GM19240 (cell line): ENCODE data around the gene SLC39A9.

Source experiments
- DNase-seq: peaks from one replicate; pipeline ENCODE4 v3.0.0; 2011; ENCODE audit warnings: low spot score; ENCODE audit not compliant: insufficient read length

Gene SLC39A9

DNA sequence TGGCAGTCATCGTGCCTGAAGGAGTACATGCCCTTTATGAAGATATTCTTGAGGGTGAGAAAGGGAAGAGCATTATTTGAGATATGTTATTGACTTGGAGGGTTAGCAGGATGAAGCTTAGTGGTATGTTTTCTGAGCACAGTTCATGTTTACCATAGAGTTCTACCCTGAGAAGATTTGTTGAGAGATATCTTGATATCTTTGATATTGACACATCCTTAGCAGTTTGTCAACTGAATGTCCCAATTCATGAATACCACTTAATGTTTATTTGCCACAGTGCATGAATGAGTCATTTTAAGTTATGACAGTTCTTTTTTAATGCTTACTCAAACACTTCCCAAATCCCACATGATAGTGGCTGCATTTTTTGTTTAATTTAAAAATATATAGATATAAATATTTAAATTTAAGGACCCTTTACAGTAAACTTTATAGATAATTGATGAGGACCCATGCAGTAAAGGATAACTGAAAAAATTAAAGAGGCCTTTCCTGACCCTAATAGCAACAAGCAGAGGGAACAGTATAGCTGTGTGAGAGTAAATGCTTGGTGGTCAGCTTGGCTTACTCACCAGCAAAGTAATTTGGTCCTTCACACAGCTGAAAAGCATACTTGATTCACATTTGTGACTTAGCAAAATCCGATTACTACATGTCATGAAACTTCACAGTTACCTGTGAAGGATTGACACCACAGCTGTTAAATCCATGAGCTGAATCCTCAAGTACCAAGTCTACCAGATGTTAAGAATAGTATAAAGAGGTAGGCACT, 25.8 kb downstream of the SLC39A9 start:
- DNase-seq, result no peak

DNA sequence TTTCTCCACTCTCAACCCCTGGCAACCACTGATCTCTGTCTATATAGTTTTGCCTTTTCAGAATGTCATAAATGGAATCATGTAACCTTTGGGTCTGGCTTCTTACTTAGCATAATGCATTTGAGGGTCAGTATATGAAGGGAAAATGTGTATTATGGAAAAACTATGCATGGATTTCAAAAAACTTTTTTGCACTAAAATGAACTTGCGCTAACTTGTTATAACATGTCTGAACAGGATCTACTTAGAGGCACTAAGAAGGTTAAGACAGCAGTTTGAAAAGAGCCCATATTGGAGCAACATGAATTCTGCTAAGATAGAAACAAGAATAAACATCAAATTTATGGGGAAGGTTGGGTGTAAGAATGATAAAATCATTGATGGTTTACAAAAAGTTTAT, 29.1 kb downstream of the SLC39A9 start:
- no peak for DNase-seq

GRCh38 chr14:69428289-69428998, 30.0 kb downstream of the SLC39A9 start:
- no peak for DNase-seq

- DNase-seq, result no peak
These were observed 31.2 kb downstream of the SLC39A9 start for GRCh38 chr14:69429643-69430042.

DNA sequence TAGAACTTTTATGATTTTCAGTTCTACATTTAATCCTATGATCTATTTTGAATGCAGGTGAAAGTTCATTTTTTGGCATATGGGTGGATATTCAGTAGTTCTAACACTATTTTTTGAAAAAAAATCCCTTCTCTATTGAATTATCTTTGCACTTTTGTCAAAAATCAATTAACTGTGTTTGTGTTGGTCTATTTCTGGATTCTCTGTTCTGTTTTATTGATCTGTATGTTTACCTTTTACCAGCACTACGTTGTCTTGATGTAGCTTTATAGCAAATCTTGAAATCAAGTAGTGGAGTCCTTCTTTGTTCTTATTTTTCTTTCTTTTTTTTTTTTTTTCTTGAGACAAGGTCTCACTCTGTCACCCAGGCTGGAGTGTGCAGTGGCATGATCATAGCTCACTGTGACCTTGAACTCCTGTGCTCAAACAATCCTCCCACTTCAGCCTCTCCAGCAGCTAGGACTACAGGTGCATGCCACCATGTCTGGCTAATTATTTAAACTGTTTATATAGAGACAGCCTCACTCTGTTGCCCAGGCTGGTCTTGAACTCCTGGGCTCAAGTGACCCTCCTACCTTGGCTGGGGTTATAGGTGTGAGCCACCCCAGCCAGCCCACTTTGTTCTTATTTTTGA, 31.9 kb downstream of the SLC39A9 start:
- no peak for DNase-seq

GRCh38 chr14:69432364-69432763, 33.9 kb downstream of the SLC39A9 start:
- DNase-seq, result no peak

GRCh38 chr14:69439521-69440270, 41.2 kb downstream of the SLC39A9 start:
- DNase-seq, result no peak

GRCh38 chr14:69441948-69442347, 43.5 kb downstream of the SLC39A9 start:
- peak; percentile 20 for DNase-seq

- DNase-seq, result no peak
These were observed 44.9 kb downstream of the SLC39A9 start for GRCh38 chr14:69443296-69443805.

GRCh38 chr14:69449216-69449615, 50.7 kb downstream of the SLC39A9 start:
- no peak for DNase-seq

DNA sequence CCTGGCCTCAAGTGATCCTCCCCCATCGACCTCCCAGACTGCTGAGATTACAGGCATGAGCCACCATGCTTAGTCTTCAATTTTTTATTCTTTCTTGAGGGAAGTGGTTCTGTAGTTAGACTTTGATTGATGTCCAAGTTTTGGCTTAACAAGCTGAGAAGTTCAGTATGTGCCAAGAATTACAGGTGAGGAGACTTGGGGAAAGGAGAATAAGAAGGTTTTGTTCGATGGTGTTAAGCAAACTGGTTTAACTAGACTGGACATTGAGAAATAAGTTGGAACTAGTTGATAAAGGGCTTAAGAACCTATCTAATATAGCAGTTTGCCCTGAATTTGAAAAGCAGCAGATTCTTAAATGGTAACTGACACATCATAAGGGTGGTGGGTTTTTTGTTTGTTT, 53.4 kb downstream of the SLC39A9 start:
- no peak for DNase-seq

- DNase-seq, result no peak
These were observed 59.9 kb downstream of the SLC39A9 start for GRCh38 chr14:69458350-69458749.

DNA sequence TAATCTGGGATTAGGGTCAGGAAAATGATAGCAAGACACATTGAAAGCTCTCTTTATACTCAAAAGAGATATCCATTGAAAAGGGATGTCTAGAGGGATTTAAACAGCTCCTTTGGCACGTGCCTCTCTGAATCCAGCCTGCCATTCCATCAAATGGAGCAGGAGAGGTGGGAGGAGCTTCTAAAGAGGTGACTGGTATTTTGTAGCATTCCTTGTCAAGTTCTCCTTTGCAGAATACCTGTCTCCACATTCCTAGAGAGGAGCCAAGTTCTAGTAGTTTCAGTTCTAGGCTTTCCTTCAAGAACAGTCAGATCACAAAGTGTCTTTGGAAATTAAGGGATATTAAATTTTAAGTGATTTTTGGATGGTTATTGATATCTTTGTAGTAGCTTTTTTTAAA, 60.6 kb downstream of the SLC39A9 start:
- no peak for DNase-seq

- no peak for DNase-seq
These were observed 61.7 kb downstream of the SLC39A9 start for GRCh38 chr14:69460093-69460701.

DNA sequence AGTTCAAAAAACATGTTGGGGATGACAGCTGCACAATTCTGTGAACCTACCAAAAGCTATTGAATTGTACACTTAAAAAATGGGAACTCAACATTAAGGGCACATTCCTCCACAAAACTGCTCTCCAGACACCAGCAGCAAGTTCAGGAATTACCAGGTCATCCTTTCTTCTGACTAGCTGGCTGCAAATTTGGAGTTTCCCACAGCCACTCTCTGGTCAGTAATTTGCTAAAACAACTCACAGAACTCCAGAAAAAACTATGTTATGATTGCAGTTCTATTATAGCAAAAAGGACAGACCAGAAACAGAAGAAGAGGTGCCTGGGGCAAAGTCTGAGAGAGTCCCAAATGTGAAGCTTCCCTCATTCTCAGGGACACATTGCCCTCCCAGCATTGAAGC, 65.9 kb downstream of the SLC39A9 start:
- no peak for DNase-seq

GRCh38 chr14:69464829-69465228, 66.3 kb downstream of the SLC39A9 start:
- DNase-seq, result no peak

DNA sequence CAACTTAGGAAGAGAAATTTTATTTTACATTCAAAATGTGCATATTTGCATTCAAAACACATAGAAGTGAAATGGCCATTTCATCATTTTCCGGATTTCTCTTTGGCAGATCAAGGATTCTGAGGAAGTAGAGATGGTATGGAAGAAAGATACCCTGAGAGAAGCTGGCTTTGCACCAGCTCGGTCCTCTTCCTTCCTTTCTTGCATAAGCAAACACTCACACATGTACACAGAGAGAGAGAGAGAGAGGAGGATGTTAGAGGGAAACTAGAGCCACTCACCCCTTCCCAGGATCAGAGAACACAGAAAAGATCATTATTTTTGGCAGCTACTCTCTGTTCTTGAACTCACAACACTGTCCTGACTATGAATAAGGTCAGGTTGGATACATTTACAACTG, 70.5 kb downstream of the SLC39A9 start:
- DNase-seq, result no peak

- no peak for DNase-seq
These were observed 72.9 kb downstream of the SLC39A9 start for GRCh38 chr14:69471436-69471835.

GRCh38 chr14:69471916-69472315, 73.4 kb downstream of the SLC39A9 start:
- no peak for DNase-seq

DNA sequence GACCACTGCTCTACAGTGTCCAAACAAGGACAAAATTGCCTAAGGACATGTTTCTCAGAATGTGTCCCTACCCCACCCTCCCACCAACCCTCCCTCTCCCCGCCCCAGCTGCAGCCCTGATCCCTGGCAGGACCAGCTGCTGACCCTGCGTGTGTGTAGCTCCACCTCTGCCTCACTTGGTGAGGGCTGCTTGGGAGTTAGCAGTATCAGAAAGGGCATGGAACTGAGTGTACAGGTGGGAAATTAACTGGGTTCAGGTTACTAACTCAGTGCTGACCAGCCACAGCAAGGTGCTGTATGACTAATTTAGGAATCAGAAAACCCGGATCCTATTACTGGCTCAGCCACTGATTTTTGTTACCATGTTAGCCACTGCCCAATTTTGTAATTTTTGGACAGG, 74.8 kb downstream of the SLC39A9 start:
- no peak for DNase-seq

GRCh38 chr14:69473946-69474345, 75.5 kb downstream of the SLC39A9 start:
- no peak for DNase-seq
